GM18526 (cell line): ENCODE results near the gene NCAPD3.

Source experiments
- POLR2A ChIP-seq: IDR thresholded peaks from 3 replicates; pipeline ENCODE4 v1.6.1; 2011; ENCODE audit not compliant: insufficient read length; ENCODE audit errors: extremely low read depth

Gene NCAPD3, protein sequence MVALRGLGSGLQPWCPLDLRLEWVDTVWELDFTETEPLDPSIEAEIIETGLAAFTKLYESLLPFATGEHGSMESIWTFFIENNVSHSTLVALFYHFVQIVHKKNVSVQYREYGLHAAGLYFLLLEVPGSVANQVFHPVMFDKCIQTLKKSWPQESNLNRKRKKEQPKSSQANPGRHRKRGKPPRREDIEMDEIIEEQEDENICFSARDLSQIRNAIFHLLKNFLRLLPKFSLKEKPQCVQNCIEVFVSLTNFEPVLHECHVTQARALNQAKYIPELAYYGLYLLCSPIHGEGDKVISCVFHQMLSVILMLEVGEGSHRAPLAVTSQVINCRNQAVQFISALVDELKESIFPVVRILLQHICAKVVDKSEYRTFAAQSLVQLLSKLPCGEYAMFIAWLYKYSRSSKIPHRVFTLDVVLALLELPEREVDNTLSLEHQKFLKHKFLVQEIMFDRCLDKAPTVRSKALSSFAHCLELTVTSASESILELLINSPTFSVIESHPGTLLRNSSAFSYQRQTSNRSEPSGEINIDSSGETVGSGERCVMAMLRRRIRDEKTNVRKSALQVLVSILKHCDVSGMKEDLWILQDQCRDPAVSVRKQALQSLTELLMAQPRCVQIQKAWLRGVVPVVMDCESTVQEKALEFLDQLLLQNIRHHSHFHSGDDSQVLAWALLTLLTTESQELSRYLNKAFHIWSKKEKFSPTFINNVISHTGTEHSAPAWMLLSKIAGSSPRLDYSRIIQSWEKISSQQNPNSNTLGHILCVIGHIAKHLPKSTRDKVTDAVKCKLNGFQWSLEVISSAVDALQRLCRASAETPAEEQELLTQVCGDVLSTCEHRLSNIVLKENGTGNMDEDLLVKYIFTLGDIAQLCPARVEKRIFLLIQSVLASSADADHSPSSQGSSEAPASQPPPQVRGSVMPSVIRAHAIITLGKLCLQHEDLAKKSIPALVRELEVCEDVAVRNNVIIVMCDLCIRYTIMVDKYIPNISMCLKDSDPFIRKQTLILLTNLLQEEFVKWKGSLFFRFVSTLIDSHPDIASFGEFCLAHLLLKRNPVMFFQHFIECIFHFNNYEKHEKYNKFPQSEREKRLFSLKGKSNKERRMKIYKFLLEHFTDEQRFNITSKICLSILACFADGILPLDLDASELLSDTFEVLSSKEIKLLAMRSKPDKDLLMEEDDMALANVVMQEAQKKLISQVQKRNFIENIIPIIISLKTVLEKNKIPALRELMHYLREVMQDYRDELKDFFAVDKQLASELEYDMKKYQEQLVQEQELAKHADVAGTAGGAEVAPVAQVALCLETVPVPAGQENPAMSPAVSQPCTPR (N-terminal part only)

DNA sequence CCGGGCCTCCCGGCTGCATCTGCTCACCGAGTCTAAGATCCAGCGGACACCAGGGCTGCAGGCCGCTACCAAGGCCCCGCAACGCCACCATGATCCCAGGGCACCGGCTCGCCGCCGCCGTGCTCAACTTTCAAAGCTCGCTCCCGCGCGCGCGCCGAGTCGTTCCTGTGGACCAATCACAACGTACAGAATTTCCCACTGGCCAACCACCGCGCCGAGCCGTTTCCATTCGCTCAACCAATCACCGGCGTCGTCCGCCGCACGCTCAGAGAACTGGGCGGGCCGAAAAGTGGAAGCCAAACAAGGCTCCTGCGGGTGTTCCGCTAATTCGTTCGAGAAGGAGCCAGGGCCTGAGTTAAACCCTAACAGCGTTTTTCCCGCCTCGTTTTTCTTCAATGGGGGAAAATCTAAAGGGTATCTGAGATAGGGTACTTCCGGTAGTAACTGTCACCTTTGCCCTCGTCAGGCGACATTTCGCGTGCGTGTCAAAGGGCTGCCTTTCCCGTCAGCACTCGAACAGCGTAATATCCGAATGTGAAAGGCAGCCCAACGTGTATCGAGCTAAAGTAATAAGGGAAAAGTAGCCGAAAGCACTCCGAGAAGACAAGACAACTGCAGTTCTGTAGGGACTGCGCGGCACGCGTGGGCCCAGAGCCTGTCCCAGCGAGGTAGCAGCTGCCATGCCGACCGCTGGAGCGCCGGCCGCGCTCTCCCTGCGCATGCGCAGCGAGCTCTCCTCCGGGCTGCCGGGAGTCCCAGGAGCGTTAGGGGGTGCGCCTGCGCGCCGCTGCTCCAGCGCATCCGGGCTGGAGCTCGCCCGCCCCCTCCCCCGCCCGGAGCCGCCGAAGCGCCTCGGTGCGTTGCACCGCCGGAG is at the start of gene NCAPD3, which contains the start of gene VPS26B:
Gene NCAPD3 (minus strand): TSS at position 132 of the 874 bp plus-strand sequence. CDS start 41 bp downstream, at position 91.
Gene VPS26B (plus strand): TSS at position 836 of the 874 bp plus-strand sequence. CDS start 452 bp downstream, outside the sequence.
- peak; percentile 93 for TF ChIP-seq POLR2A

DNA sequence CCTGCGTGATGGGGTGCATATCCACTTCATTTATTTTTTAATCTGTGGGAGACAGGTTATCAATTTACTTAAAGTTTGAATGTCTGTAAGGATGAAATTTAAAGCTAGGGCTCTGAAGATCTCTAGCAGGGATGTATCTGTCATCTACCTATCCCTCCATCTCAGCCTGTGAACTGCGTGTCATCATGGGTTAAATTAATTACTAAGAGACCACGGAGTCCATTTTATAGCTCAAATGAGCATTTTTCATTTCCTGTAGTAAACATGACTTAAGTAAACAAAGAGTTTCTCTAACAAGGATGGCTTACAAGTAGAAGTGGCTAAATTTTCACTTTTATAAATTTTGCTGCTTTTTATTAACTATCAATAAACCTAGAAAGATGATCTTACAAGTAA is 49.5 kb upstream of the NCAPD3 start:
- no peak for TF ChIP-seq POLR2A

DNA sequence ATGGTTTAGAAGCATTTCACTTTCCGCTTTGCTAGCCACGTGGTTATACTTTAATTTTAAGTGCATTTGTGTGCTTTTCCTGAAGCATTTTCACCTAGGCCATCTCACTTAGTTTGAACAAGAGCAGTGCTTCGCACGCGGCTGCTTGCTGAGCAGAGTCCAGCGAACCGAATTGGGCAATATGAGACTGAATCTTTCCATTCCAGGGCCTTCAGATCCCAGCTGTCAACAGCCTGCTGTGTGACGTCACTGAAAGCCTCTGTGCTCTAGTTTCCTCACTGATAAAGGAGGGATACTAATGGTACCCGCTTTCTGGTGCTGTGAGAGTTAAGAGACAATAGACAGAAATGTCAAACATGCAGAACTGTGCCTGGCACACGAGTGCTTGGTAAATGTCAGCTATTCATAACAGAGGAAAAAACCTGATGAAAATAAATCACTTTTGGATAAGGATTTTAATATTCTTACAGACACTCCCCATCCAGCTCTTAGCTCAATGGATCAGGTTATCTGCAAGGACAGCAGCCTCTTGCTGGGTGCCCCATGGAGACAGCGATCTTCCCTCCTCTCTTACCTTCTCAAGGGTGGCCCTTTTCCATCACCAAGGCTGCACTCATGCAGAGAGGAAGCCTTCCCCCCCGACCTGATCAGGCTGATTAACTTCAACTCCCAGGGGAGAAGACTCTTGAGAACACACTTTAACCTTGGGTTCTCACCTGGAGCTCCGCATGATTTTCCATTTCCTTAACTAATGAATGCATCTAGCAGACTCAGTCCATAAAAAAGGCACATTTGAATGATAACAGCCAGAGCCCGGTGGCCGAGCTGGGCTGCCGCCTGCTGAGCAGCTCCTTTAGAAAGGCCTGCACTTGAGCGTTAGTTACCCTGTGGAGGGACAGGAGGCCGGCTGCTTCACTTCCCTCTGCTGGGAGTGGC is 48.9 kb upstream of the NCAPD3 start:
- no peak for TF ChIP-seq POLR2A

DNA sequence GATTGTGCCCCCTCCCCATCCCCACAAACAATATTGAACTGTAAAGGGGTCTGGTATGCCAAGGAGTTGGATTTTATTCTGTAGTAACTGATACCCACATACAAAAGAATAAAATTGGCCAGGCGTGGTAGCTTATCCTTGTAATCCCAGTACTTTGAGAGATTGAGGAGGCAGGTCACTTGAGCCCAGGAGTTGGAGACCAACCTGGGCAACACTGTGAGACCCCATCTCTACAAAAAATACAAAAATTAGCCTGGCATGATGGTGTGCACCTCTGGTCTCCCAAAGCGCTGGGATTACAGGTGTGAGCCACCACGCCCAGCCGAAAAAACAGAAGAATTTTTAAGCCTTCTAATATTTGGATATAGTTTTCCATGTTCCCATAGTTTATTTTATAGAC is 48.2 kb upstream of the NCAPD3 start:
- TF ChIP-seq POLR2A = no peak

DNA sequence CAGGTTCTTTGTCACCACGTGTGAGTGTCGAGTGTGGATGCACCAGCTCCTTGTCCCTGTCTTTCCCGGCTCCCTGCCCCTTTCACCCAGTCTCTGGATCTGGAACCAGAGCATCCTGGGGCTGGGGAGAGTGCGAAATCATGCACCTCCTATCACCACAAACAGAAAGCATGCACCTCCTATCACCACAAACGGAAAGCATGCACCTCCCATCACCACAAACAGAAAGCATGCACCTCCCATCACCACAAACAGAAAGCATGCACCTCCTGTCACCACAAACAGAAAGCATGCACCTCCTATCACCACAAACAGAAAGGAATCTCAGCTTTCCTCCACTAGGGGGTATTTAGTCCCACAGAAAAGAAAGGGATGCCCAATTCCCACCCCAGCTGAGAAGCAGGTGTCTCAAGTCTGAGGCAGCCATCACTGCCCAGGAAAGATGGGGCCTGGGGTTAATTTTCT is 46.5 kb upstream of the NCAPD3 start:
- no peak for TF ChIP-seq POLR2A

DNA sequence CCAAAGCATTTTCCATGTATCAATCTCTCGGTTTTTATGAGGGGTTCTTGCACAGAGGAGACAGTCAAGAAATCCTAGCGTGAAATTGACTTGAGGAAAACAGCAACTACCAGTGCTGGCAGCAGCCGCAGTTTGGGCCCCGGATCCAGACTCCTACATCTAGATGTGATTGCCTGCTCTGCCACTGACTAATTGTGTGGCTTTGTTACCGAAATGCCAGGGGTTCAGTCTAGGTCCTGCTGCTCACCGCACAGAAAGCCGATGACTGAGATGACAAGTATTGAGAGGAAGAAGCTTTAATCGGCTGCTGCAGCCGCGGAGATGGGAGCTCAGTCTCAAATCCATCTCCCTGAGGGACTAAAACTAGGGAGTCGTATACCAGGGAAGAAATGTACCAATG is 44.2 kb upstream of the NCAPD3 start:
- no peak for TF ChIP-seq POLR2A

DNA sequence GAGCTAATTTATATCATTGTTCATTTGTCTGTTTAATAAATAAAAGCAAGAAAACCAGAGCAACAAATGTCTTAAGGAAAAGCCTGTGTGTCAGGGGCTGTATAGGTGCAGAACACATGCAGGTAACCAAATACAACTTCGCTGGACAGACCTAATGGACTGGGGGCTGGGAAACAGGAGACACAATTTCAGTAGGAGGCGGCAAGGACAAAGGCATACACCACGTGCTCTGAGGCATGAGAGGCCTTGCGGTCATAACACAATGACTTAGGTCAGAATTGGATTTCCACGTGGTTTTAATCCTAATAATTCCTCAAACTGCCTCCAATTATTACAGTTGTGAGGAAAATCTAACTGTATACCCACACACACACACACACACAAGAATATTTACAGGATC is 43.7 kb upstream of the NCAPD3 start:
- TF ChIP-seq POLR2A = no peak

DNA sequence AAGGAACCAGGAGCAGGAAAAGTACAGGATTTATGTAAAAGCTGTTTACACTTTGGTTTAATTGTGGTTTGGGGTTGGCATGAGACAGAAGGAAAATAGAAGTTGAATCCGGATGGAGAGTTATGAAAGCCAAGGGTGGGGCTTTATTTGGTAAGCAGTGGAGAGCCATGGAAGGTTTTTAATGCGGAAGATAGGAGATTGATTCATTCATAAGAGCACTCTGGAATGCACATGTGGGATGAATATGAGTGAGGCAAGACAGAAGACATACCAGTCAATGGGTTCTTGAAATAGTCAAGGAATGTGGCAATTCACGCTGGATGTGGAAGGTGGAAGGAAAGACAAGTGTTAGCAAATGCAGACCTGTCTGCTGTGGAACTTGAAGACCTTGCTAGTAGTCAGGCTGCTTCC is 43.1 kb upstream of the NCAPD3 start:
- TF ChIP-seq POLR2A = no peak

DNA sequence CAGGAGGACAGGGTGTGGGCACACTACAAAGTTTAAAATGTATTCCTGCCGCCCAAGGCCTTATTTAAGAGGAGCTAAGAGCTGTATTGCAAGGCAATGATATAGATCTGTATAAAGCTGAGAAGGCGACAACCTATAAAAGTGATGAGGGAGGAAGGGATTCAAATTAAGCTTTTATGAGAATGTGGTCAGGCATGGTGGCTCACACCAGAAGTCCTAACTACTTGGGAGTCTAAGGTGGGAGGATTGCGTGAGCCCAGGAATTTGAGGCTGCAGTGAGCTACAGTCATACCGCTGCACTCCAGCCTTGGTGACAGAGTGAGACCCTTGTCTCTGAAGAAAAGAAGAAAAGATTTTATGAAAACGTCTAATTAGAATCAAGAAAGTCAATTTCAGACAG is 42.7 kb upstream of the NCAPD3 start:
- no peak for TF ChIP-seq POLR2A

DNA sequence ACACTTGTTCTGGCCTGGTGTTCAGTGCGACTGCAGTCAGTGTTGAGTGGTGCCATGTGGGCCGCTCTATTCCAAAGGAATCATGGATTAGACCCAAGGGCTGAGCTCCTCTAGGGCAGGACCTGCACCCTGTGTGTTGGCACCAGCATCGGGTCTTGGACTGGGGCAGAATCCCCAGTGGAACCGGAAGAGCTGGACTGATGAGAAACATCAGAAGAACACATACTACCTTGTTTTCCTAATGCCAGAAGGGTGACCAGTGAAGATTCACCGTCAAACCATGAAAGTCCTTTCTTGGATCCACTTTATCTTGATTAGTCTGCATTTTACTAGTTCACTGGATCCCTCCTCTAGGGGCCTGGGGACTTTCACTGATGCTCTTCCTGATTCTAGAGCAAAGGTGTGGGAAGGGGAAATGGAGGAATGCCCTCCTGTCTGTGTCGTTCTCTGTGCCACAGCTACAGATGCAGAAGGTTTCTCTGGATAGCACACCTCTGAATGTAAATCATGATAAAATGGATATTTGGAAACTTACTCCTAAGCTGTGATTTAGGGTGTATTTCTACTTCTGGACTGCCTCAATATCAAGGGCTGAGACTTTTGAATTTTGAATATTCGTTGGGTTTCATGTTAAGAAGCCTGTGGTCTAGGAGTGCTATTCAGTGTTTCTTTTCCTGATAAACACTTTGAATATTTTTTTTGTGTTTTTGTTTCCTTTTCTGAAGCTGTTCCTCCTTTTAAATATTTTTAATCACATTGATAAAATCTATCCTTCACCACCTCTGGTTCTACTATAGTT is 41.4 kb upstream of the NCAPD3 start:
- TF ChIP-seq POLR2A = no peak

DNA sequence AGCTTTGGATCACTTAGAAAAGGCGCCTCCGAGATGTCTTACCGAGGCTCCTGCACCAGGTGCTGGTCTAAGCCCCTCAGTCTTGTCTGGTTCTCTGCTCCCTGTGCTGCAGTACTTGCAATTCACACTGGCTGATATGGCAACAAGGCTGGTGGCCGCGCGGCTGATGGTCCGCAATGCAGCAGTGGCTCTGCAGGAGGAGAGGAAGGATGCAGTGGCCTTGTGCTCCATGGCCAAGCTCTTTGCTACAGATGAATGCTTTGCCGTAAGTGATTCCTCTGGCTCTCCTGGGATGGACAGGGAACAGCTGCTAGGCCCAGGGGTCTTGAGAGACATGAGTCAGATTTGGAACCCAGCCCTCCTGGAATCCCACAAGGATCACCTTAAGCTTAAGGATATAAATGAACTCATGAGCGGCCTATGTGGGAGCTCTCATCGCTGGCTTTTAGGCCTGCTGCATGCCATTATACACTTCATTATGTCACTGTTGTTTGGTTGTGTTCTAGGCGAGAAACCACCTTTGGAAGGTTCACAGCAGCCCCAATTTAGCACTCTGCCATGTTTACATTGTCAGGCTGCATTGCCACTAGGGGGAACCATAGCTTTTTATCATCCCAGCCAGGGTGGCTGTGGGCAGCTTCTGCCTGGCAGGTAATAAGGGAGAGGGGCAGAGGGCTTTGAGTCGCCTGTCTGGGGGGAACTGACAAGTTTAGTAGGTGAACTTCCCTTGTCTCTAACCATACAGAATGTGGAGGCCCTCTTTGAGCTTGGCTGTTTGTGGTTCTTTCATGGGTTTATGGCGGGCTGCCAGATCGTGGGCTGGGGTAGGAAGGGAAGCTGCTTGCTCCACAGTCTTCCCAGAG is 38.1 kb upstream of the NCAPD3 start:
- TF ChIP-seq POLR2A = no peak

DNA sequence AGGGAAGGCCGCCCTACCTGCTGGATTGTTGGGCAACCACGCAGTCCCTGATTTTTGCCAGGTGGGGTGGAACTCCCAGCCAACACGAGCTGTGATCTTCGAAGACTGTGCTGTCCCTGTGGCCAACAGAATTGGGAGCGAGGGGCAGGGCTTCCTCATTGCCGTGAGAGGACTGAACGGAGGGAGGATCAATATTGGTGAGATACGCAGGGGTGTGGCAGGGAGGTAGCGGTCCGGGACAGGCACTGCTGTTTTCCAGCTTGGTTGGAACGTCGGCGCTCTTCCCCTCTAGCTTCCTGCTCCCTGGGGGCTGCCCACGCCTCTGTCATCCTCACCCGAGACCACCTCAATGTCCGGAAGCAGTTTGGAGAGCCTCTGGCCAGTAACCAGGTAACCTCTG is 37.2 kb upstream of the NCAPD3 start:
- no peak for TF ChIP-seq POLR2A

DNA sequence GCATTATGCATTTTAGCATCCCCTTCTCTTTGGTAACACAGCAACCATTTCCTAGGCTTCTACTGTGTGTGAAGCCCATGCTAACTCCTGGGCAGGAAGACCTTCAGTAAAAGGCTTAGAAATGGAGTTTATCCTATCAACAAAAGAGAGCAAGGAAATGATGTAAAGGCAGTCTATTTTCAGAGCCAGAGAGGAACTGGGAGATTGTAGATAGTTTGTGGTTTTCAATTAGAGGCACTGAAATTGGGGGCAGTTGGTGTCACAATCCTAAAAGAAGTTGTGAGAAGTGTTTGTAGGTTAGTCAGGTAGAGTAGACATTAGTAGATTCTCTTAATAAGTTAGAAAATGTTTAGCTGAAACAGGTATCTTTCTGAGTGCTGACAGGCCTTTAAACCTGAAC is 36.7 kb upstream of the NCAPD3 start:
- TF ChIP-seq POLR2A = no peak
